RWPE2 (cell line): Measurements from ENCODE around the gene RIMS1.
A peak's percentile ranks its signal among the peaks of the same experiment; 100 is the strongest.

Experiments
- ATAC-seq: fragments of 200-7000 bp; cut with Tn5 transposase; 3 replicates; pipeline ENCODE4 v1.9.1; 2021; ENCODE audit warnings: low read depth
- DNase-seq: peaks from one replicate; pipeline ENCODE4 v3.0.0-alpha.2; 2020; ENCODE audit warnings: low spot score
- H3K27ac ChIP-seq: fragments of 450-650 bp; 2 replicates; pipeline ENCODE4 v1.5.1; 2017; ENCODE audit warnings: mild to moderate bottlenecking; ENCODE audit not compliant: poor library complexity, severe bottlenecking
- H3K27me3 ChIP-seq: fragments of 250-450 bp; sonication (Bioruptor Pico); 2 replicates; pipeline ENCODE4 v1.5.1; 2021; ENCODE audit warnings: mild to moderate bottlenecking, moderate library complexity; ENCODE audit not compliant: insufficient read depth, poor library complexity, severe bottlenecking
- H3K36me3 ChIP-seq: fragments of 250-450 bp; sonication (Bioruptor Pico); 2 replicates; pipeline ENCODE4 v1.5.1; 2020; ENCODE audit warnings: low read depth, mild to moderate bottlenecking, moderate library complexity
- H3K4me1 ChIP-seq: fragments of 250-450 bp; sonication (Bioruptor Pico); 2 replicates; pipeline ENCODE4 v1.5.1; 2021; ENCODE audit warnings: mild to moderate bottlenecking, moderate library complexity; ENCODE audit not compliant: insufficient read depth, poor library complexity, severe bottlenecking
- H3K4me3 ChIP-seq: fragments of 250-450 bp; sonication (Bioruptor Pico); 2 replicates; pipeline ENCODE4 v1.5.1; 2021; ENCODE audit warnings: mild to moderate bottlenecking, moderate library complexity; ENCODE audit not compliant: severe bottlenecking
- H3K9me3 ChIP-seq: fragments of 250-450 bp; sonication (Bioruptor Pico); 2 replicates; pipeline ENCODE4 v1.5.1; 2021; ENCODE audit warnings: mild to moderate bottlenecking, moderate library complexity; ENCODE audit not compliant: severe bottlenecking
- CTCF ChIP-seq: fragments of 450-650 bp; IDR thresholded peaks from one replicate; pipeline ENCODE4 v1.5.1; 2017; ENCODE audit warnings: mild to moderate bottlenecking, moderate library complexity; ENCODE audit not compliant: poor library complexity, severe bottlenecking

The RIMS1 gene

DNA sequence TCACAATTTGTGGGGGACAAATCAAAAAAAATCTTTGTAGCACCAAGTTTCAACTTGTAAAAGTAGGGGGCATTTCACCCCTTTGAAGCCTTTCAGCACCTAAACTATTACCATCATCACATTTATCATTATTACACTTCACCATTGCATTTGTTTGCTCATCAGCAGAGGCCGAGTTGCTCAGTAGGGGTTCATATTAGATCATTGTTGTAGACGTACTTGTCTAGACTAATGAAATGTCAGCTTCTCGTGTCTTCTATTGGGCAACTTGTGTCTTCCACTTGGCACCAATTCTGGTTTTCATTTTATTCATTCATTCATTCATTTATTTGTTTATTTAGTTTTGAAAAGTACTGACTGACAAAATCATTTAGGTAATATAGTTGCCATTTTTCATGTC lies 397.2 kb downstream of the RIMS1 start:
- H3K27ac ChIP-seq, result no peak overlapping the region
- TF ChIP-seq CTCF, result no peak
- H3K4me1 ChIP-seq, result peaks cover 3% of the 10 kb centered on the region
- no peak overlapping the region for H3K4me3 ChIP-seq
- ATAC-seq, result no peak
- no peaks in the 10 kb centered on the region for H3K27me3 ChIP-seq
- no peaks in the 10 kb centered on the region for H3K9me3 ChIP-seq
- H3K36me3 ChIP-seq, result no peaks in the 10 kb centered on the region
- no peak for DNase-seq

GRCh38 chr6:72286911-72287311 lies 400.6 kb downstream of the RIMS1 start:
- Histone ChIP-seq H3K9me3 (no peaks in the 10 kb centered on the region), H3K4me3 (no peak overlapping the region), H3K27me3 (no peaks in the 10 kb centered on the region), H3K4me1 (peaks cover 3% of the 10 kb centered on the region), H3K36me3 (no peaks in the 10 kb centered on the region), H3K27ac (no peak overlapping the region)
- TF ChIP-seq CTCF, result no peak
- ATAC-seq, result peak; percentile 65; the same call in 1 of the 3 replicates
- no peak for DNase-seq

DNA sequence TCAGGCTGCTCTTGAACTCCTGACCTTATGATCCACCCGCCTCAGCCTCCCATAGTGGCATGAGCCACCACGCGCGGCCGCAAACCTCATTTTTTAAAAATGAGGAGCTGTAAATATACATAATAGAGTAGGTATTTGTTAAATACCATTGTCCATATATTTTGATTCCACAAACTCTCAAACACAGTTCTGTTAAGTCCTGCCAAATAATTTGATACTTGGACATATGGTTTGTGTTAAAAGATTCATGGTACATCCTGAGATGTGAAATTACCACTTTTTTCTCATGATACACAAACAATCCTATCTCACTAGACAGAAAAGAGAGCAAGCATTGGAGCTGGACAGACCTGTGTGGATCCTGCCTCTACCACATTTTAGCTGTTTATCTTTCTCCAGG lies 401.5 kb downstream of the RIMS1 start:
- H3K9me3 ChIP-seq, result no peaks in the 10 kb centered on the region
- no peak overlapping the region for H3K4me3 ChIP-seq
- no peaks in the 10 kb centered on the region for H3K36me3 ChIP-seq
- DNase-seq (no peak), ATAC-seq (no peak)
- peaks cover 3% of the 10 kb centered on the region for H3K4me1 ChIP-seq
- TF ChIP-seq CTCF, result no peak
- H3K27me3 ChIP-seq, result no peaks in the 10 kb centered on the region
- H3K27ac ChIP-seq, result no peak overlapping the region

GRCh38 chr6:72288592-72288991 lies 402.2 kb downstream of the RIMS1 start:
- TF ChIP-seq CTCF, result no peak
- DNase-seq (no peak), ATAC-seq (no peak)
- H3K9me3 ChIP-seq, result no peaks in the 10 kb centered on the region
- no peaks in the 10 kb centered on the region for H3K36me3 ChIP-seq
- H3K4me3 ChIP-seq, result no peak overlapping the region
- H3K27me3 ChIP-seq, result peaks cover under 1% of the 10 kb centered on the region
- H3K27ac ChIP-seq, result no peak overlapping the region
- peaks cover 3% of the 10 kb centered on the region for H3K4me1 ChIP-seq

GRCh38 chr6:72290620-72291019 lies 404.3 kb downstream of the RIMS1 start:
- Histone ChIP-seq H3K4me1 (peaks cover 3% of the 10 kb centered on the region), H3K27me3 (peaks cover 14% of the 10 kb centered on the region), H3K36me3 (no peaks in the 10 kb centered on the region), H3K4me3 (no peak overlapping the region), H3K9me3 (no peaks in the 10 kb centered on the region), H3K27ac (no peak overlapping the region)
- ATAC-seq, result no peak
- TF ChIP-seq CTCF, result no peak
- DNase-seq, result no peak
